Limb (tissue), 2 donors: Measurements from ENCODE around the gene NPTX1.

Experiments used
- DNase-seq, 2 donors: peaks; one replicate each; pipeline ENCODE4 v3.0.0-alpha.2; 2016; ENCODE audit errors: extremely low spot score in 2 of 2

The NPTX1 gene

DNA sequence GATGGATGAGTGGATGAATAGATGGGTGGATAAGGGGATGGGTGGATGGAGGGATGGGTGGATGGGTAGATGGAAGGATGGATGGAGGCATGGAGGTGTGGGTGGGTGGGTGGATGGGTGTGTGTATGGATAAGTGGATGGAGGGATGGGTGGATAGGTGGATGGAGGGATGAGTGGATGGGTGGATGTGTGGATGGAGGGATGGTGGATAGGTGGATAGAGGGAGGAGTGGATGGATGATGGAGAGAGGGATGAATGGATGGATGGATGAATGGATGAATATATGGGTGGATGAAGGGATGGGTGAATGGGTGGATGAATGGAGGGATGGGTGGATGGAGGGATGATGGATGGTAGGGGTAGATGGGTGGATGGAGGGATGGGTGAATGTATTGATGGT lies 27.5 kb upstream of the NPTX1 start:
- no peak for DNase-seq

DNA sequence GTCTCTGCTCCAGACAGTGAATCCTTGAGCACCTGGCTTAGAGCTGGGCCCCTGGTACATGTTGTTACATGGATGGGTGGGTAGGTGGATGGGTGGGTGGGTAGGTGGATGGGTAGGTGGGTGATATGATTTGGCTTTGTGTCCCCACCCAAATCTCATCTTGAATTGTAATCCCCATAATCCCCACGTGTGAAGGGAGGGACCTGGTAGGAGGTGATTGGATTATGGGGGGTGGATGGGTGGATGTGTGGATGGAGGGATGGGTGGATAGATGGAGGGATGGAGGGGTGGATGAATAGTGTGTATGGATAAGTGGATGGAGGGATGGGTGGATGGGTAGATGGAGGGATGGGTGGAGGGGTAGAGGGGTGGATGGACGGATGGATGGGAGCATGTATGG lies 26.6 kb upstream of the NPTX1 start:
- no peak for DNase-seq

DNA sequence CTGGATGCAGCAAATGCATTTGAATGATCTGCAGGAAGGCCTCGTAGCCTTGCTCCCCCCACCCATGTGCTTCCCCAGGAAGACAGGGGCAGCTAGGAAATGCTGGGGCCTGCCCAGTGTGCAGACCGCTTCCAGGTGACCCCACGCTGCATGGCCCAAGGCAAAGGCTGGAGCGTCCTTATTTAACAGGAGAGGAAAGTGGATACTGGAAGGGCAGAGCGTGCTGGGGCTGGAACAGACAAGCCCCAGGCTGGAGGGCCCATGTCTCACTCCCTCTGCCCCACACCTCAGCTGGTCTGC lies 26.1 kb upstream of the NPTX1 start:
- DNase-seq = no peak

DNA sequence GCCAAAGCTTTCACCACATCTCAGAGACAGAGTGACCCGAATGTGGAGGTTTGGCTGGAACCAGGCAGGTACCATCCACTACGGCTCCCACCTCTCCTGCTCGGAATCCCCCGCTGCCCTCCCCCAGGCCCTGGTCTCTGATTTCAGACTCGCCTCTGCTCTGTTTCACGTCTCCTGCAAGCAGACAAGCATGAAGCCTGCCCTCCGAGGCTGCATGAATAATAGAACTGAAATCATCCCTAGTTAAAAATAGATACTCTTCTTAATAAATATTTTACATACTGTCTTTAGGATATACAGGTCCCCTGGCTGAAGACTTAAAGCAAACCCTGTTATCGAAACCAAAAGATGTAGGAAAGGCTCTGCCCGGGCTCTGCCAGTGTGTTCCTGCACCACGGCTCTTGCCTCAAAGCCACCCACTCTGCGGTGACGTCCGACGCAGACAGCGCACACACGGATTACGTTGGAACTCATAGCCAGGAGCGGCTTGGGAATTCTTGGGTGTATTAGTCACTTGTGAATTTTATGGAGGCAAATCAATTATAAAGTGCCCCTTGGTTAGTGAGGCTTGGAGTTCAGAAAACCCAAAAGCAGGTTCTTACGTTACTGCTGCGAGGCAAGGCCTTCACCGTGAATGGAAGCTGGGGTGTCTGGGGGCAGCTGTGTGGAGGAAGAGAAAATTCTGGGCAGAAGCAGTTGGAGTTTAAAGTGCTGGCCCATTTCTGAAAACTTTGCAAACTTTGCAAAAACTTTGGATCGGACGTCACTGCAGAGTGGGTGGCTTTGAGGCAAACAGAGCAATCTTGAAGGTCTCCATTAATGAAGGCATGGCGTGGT lies 25.6 kb upstream of the NPTX1 start:
- DNase-seq = no peak

GRCh38 chr17:80499961-80500665 lies 23.7 kb upstream of the NPTX1 start:
- DNase-seq = peak in 1 of 2 donors; percentile 32

- DNase-seq = no peak
Measured at GRCh38 chr17:80499560-80499959, 23.2 kb upstream of the NPTX1 start.

DNA sequence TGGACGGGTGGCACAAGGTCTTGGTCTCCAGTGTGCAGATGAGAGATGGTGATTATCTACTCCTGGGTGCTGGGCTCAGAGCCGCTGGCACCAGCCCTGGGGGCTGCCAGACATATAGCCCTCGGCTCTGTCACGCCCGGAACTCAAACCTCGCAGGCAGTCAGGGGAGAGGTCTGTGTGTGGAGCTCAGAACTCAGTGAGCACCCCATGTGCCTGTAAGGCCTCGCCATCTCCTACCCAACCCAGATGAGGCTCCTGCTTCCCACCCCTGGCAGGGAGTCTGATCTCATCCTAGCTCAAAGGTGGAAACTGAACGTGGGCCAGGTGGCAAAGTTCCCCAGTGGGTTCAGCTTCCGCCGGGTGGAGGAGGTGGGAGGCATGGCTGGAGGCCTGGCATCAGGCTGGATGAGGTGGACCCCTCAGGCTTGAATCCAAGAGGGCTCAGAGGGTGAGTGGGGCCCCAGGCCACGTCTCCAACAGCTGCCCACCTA lies 22.6 kb upstream of the NPTX1 start:
- no peak for DNase-seq

DNA sequence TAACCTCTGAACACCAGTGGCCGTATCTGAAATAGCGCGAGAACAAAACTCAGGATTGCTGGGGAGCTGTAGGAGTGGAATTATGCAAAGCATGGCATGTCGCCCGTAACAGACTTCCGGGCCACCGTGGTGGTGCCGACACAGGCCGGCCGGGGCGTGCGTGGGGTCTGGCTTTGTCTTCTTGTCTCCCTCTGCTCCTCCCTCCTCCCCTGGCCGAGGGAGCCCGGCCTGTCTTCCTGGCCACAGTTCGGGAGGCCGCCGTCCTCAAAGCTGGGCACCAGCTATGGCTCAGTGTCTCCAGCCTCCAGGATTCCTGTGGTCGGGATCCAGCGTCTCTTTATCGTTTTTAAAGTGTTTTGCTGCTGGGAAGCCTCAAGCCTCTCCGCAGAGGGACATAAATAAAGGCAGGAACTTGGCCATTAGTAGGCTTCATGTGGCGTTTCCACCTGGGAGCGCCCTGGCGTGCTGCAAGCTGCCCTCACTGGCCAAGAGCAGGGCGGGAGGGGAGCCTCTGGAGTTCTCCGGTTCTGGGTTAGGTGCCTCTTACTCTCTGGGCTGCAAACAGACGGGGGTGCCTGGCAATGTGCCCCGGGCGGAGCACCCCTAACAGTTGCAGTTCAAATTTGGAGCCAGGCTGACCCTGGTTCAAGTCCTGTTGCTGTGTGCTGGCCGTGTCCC lies 22.0 kb upstream of the NPTX1 start:
- DNase-seq = peak in 1 of 2 donors; percentile 60

DNA sequence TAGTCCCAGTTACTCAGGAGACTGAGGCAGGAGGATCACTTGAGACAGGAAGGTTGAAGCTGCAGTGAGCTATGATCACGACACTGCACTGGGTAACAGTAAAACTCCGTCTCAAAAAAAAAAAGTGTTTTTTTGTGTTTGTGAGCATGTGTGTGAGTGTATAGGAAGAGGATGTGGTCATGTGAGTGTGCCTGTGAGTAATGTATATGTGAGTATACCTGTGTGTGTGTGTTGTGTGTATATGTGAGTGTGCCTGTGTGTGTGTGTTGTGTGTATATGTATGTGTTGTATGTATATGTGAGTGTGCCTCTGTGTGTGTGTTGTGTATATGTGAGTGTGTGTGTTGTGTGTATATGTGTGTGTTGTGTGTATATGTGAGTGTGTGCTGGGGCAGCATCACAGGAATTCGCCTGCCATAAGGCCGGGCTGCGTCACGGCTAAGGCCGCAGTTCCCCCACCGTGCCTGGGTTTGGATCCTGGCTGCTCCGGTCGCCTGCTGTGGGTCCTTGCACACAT lies 21.4 kb upstream of the NPTX1 start:
- DNase-seq = no peak

DNA sequence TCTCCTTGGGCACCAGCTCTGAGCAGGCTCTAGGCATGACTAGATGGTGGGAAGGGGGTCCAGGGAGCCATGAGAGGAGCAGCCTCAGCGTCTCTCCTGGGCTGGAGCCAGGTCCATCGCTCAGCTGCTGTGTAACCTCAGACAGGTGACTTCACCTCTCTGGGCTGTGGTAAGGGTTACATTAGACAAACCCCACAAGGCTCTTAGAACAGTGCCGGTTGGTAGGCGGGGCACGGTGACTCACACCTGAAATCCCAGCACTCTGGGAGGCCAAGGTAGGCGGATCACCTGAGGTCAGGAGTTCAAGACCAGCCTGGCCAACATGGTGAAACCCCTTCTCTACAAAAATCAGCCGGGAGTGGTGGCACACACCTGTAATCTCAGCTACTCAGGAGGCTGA lies 18.1 kb upstream of the NPTX1 start:
- DNase-seq = no peak

- DNase-seq = peak in 1 of 2 donors; percentile 24
Measured at GRCh38 chr17:80492343-80493136, 16.1 kb upstream of the NPTX1 start.

DNA sequence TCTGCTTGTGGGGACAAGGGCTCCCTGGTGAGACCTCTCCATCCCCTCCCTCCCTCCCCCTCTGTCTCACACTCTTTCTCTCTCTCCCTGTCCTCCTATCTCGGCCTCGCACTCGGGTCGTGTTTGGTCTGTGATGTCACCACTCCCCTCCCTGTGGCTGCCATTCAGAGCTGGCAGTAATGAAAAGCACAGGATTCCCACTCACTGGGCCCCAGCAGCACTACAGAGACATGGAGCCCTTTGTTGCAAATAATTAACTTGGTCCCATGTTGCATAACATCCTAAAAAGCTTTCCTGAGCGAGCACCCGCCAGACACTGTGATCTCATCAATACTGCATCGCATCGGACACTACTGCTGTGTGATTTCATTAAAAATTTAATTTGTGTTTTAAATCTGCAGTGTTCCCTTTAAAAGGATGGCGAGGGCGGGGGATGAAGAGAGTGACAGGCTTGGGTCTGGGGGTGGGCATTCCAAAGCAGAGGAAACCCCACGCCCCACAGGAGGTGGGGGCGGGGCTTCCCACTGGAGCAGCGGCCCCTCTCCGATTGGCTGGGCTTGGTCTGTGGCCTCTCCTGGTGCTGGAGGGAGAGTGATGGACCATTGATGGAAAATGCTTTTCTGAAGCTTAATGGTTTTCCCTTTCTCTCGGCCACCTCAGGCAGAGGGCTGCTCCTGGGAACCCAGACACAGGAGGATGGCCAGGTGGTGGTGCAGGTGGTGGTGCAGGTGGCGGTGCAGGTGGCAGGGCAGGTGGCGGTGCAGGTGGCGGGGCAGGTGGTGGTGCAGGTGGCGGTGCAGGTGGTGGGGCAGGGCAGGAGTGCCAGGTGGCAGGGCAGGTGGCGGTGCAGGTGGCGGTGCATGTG lies 15.3 kb upstream of the NPTX1 start:
- peak in 1 of 2 donors; percentile 67 for DNase-seq

GRCh38 chr17:80487511-80487910 lies 11.1 kb upstream of the NPTX1 start:
- DNase-seq = no peak

GRCh38 chr17:80486692-80487091 lies 10.3 kb upstream of the NPTX1 start:
- peak in 1 of 2 donors; percentile 33 for DNase-seq

DNA sequence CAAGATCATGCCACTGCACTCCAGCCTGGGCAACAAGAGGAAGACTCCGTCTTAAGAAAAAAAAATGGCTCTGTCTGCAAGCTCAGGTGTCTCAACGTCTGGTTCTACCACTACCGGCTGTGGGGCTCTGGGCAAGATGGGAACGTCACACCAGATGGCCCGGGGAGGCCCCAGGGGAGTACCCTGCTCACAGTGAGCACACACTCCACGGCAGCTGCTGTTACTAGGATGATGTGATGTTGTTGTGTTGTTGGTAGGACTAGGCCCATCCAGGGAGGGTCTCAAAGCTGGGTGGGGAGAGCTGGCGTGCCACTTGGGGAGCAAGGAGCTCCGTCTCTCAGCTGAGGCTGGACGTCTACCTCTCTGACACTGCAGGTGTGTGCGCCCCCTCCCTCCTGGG lies 9.4 kb upstream of the NPTX1 start:
- no peak for DNase-seq

DNA sequence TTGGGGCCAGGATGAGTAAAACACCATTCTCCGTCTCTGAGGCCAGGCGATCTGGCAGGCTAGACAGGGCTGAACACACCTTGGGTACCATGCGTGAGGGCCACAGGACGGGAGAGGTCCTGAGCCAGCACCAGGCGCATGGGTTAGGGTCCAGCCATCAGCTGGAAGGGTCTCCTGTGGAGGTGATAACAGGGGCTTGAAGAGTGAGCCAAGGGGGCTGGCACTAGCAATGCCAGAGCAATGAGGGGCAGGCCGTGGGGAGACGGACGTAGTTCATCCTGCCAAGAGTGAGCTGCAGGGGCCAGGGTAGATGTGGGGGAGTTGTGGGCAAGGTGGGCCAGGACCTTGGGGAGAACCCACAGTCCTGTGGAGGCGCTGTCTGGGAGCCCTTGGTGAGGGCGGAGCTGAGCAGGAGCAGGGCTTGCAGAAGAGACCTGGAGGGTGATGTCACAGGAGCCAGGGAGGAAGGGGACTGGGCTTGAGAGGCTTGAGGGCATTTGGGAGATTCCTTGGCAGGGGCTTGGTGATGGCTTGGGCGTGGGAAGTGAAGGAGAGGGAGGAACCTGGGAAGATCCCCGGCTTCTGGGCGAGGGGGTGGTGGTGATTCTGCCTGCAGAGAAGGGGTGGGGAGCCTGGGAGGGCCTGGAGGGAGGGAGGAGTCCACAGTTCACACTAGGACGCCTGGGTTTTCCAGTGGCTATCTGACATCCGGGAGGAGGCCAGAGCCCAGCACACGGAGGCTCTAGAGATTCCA lies 6.3 kb upstream of the NPTX1 start:
- DNase-seq = no peak

- DNase-seq = no peak
Measured at GRCh38 chr17:80482058-80482318, 5.6 kb upstream of the NPTX1 start.

GRCh38 chr17:80481284-80482057 lies 5.1 kb upstream of the NPTX1 start:
- no peak for DNase-seq

DNA sequence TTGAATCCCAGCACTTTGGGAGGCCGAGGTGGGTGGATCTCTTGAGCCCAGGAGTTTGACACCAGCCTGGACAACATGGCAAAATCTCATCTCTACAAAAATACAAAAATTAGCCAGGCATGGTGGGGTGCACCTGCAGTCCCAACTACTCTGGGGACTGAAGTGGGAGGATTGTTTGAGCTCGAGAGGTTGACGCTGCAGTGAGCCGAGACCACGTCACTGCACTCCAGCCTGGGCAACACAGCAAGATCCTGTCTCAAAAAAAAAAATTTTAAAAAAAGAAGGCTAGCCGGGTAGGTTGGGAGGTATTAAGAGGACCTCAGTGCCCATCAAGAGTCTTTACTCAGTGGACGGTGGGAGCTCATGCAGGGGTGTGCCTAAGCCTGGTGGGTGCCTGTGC lies 3.8 kb upstream of the NPTX1 start:
- DNase-seq = no peak
